NCI-H1048 (cell line): Measurements from ENCODE around the gene SF3A2.

Source experiments
- DNase-seq: peaks from one replicate; lab custom pipeline; 2025; lab: John Stamatoyannopoulos, UW

The SF3A2 gene

GRCh38 chr19:2207991-2208860, 28.4 kb upstream of the SF3A2 start:
- DNase-seq = no peak

DNA sequence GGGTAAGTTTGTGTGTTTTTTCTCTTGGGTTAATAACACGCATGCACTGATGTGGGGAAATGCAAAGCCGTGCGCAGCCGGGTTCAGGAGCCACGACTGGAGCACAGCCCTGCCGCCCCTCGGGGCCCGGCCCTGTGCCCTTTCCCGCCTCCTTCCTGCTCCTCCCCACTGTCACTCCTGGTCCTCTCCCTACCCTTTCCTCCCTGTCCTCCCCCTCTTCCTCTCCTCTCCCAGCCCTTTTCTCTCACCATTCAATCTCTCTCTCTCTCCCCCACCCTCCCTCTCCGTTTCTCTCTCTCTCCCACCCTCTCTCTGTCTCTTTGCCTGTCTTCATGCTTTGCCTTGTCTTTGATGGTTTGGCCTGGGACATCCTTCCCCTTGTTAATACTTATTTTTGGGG, 27.6 kb upstream of the SF3A2 start:
- no peak for DNase-seq

DNA sequence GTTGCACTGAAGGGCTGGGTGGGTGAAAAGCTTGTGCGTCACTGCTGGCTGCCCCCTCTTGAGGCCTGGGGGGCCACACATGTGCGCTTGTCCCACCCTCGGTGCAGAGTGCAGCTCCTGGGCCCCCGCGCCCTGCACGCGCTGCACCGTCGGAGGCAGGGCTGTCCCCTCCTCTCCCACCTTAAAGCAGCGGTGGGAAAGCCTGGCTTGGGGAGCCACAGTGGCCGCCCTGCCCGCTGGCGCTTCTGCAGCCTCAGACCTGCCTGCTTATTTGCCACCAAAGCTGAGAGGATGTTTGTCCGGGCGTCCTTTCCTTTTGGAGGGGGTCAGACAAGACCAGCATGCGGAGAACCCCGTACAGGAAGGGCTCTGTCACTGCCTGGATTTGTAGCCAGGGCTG, 27.2 kb upstream of the SF3A2 start:
- no peak for DNase-seq

DNA sequence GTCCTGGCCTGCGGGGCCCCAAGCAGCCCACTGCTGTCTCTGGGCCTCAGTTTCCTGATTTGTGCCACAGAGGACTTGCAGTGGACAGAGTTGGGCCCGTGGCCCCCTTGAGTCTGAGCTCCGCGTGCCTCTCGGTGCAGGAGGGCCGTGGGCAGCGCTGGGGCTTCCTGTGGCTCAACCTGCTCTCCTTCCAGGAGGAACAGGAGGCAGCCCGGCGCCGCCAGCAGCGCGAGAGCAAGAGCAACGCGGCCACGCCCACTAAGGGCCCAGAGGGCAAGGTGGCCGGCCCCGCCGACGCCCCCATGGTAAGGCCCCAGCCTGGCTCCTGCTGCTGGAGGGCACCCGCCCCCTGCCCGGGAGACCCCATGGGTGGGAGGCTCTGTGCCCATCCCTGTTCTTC, 26.4 kb upstream of the SF3A2 start:
- no peak for DNase-seq

DNA sequence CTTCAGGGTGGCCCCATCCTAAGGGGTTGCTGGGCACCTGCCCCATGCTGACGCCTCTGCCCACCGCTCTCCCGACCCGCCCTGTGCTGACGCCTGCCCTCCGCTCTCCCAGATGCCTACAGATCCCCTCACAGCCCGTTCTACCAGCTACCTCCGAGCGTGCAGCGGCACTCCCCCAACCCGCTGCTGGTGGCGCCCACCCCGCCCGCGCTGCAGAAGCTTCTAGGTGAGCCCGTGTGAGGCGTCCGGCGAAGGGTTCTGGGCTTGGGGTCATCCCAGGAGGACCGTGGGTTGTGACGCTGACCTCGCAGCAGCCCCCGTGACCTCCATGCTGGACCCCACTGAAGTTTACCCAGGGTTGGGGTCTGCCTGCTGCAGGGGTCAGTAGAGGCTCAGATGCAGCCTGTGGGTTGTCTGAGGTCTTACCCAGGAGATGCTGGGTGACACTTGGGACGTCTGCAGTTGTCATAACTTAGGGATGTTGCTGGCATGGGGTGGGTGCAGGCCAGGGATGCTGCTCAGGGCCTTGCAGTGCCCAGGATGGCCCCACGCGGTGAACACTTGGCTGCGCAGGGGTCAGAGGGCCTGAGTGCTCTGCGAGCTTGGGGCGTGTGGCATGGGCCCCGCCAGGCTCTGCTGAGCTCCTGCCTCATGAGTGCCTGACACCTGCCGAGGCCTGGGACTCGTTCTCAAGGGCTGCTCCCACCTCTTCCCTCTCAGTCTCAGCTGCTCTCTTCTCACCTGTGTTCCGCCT, 25.5 kb upstream of the SF3A2 start:
- DNase-seq = no peak

DNA sequence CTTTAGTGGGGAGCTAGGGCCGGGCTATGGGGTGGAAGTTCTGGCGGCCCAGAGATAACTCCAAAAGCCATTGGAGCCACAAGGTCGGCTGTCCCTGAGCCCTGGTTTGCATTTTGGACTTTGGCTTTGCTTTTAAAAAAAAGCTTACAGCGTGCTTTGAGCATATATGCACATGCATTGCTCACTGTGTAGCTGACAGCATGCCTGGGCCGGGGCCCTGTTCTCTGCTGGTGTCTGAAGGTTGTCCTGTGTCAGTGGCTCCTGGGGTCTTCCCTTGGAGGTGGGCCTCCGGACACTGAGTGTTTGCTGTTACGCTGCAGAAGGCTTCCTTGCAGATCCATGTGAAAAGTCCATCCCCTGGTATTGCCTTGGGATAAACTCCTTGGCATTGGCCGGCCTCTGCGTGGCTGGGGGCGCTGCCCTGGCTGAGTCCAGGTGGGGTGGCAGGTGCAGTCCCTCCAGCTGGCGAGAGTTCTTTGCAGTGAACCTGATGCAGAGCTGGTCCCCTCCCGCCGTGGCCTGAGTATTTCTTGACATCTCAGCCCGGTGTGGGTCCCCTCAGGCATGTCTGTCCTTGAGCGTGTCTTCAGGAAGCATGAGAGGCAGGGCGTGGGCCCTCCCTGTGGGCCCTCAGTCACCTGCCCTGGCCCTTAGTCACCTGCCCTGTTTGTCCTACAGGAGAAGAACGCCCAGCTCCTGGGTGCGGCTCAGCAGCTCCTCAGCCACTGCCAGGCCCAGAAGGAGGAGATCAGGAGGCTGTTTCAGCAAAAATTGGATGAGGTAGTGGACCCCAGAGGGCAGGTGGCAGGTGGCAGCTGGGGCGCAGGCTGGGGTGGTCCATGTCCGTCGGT, 23.5 kb upstream of the SF3A2 start:
- DNase-seq = no peak

GRCh38 chr19:2213799-2214198, 22.8 kb upstream of the SF3A2 start:
- DNase-seq = no peak

DNA sequence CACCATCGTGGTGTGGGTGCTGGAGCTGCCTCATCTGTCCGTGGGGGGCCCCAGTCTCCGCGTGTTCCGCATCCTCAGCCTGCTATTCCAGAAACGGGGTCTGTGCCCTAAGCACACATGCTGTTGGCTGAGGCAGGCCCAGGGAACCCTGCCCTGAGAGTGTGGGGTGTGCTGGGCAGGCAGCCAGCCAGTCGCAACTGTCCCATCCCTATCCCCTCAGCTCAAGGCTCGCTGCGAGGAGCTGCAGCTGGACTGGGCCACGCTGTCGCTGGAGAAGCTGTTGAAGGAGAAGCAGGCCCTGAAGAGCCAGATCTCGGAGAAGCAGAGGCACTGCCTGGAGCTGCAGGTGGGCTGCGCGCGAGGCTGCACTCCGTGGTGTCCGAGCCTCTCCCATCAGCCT, 22.4 kb upstream of the SF3A2 start:
- no peak for DNase-seq

DNA sequence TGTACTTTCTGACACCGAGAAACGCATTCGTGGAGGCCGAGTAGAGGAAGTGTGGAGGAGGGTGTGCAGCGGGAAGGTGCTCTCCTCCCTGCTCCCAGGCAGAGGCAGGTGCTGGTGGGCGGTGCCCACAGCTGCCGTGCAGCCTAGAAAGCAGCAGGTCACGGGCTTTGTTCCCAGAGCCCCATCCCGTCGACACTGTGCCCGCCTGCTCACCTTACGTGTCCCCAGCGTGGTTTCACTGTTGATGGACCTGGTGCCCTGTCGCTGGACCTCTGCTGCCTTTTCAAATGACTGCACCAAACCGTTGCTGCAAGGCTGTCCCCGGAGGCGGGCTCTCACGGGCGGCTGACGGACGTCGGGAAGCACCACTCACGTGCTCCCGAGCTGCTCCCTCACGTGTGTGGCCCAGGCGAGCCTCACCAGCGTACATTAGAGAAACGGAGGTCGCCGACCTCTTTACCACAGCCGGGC, 21.3 kb upstream of the SF3A2 start:
- no peak for DNase-seq

DNA sequence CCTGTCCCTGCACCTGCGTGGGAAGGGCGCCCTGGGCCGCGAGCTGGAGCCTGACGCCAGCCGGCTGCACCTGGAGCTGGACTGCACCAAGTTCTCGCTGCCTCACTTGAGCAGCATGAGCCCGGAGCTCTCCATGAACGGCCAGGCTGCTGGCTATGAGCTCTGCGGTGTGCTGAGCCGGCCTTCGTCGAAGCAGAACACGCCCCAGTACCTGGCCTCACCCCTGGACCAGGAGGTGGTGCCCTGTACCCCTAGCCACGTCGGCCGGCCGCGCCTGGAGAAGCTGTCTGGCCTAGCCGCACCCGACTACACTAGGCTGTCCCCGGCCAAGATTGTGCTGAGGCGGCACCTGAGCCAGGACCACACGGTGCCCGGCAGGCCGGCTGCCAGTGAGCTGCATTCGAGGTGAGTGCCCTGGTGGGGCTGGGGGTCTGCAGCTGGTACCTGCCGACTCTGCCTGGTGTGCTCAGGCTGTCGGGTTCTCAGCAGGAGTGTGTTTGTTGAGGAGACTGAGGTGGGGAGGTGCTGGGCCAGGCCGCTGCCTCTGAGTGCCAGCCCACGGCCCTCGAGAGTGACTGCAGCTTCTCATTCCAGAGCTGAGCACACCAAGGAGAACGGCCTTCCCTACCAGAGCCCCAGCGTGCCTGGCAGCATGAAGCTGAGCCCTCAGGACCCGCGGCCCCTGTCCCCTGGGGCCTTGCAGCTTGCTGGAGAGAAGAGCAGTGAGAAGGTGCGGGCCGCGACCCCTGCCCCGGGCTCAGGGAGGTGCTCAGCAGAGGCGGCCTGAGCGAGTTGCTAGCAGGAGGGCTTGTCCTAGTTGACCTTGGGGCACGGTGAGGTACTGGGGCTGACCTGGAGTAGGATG, 20.0 kb upstream of the SF3A2 start:
- no peak for DNase-seq

GRCh38 chr19:2217591-2217990, 19.0 kb upstream of the SF3A2 start:
- DNase-seq = no peak

DNA sequence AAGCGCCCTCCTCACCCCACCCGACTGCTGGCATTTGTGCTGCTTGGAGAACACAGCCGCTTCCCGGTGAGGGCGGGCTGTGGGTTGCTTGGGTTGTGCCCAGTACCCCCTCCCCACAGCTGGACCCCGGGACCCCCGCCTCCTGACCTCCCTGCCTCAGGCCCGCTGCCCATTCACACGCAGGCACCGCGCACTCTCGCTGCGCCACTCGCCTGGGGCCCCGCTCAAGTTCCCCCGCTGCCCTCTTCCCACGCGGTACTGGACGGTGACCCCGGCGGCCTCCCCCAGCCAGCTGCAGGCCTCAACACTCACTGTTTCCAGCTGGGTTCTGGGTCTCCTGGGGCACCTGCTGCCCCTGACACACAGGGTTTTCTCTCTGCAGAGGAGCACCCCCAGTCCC, 16.9 kb upstream of the SF3A2 start:
- DNase-seq = no peak

DNA sequence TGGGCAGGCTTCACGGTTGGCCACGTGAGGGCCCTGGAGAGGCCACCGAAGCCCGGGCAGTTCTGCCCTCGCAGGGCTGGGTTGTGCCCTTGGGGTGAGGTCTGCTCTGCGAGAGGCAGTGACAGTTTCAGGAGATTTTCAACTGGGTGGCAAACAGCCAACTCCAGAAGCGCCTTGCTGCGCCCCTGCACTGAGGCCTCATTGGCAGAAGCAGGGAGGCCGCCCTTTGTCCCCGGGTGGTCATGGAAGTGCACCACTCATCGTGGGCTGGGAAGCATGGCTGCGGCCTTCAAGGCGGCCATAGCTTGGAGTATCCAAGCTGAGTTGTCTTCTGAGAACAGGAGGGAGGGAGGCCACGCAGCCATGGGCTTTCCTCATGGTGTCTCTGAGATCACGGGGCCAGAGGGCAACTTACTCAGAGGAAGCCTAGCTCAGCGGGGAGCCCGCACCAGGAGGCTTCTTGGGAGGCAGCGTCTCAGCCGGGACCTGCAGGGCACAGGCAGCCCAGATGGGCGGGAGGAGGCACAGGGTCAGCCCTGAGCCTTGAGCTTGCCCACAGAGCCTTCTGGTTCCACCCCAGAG, 15.3 kb upstream of the SF3A2 start:
- no peak for DNase-seq

DNA sequence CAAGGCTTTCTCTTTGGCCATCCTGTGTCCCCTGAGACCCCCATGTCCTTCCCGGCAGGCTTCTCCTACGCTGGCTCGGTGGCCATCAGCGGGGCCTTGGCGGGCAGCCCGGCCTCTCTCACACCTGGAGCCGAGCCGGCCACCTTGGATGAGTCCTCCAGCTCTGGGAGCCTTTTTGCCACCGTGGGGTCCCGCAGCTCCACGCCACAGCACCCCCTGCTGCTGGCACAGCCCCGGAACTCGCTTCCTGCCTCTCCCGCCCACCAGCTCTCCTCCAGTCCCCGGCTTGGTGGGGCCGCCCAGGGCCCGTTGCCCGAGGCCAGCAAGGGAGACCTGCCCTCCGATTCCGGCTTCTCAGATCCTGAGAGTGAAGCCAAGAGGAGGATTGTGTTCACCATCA, 14.7 kb upstream of the SF3A2 start:
- no peak for DNase-seq

DNA sequence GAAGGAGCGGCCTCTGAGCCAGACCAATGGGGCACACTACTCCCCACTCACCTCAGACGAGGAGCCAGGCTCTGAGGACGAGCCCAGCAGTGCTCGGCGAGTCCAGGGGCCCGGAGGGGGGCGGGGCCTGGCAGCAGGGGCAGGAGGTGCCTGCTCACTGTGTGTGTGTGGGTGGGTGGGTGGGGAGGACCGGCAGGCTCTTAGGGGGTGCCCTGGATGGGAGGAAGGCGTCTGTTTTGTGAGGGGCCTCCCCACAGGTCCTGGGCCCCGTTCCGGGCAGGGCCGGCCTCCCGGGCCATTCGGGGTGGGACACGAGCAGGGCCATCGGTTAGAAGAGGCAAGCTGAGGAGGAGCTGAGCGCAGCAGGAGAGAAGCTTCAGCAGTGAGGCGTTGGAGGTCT, 13.2 kb upstream of the SF3A2 start:
- no peak for DNase-seq

DNA sequence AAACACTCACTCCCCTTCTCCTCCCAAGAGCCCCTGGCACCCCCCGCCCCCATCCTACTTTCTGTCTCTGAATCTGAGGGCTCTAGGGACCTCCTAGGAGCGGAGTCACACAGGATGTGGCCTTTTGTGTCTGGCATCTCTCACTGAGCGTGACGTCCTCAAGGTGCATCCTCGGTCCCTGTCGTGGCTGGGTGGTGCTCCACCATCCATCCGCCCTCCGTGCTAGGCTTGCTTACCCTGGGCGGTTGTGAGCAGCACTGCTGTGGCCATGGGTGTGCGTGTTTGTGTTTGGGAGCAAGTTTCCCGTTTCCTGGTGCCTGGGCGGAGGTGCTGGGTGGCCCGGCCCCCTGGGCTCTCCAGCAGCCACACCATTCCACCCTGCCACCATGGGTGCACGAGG, 12.7 kb upstream of the SF3A2 start:
- DNase-seq = no peak

DNA sequence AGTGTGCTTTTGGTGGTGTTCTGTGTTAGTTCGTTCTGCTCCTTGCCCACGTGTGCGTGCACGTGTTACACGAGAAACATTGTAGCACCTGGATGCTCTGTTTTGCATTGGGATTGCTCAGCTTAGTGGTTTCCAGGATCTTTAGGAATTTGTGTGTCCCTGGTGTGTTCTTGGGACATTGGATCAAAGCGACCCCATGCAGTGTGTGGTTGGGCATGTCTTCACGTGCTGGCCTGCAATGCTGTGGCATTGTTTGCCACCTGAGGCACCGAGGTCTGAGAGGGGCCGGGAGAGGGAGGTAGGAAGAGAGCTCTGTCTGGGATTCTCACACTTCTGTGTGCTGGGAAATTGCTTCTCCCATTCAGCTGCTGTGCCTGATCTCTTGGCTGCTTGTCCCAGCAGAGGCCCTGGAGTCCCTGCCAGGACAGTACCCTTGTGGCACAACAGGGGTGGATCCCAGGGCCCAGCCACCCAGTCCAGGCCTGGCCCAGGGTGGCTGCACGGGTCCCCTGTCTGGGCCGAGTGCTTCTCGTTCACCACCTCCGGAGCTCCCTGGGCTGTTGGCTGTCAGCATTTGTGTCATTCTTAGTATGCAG, 11.8 kb upstream of the SF3A2 start:
- no peak for DNase-seq

DNA sequence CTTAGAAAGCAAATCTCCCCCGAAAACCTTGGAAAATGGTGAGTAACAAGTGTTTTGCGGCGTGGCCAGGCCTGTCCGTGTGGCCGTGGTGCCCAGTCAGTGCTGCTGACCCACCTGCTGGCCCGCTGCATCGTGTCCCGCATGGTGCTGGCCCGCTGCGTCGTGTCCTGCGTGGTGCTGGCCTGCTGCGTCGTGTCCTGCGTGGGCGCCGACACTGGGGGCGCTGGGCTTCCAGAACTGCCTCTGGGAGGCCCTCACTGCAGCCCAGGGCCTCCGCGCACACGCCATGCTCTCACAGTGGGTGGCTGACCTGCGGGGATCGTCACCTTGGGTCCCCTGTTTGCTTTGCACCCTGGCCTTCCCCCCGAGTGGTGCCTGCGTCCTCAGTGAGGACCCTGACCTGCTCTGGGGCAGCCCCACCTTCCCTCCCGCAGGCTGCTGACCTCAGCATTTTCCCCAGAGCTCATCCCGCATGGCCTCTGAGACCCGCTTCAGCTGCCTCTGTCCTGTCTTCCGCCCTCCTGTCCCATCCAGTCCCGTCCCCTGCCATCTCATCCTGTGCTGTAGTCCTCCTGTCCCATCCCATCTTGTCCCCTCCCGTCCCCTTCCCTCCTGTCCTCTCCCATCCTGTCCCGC, 11.1 kb upstream of the SF3A2 start:
- DNase-seq = no peak

DNA sequence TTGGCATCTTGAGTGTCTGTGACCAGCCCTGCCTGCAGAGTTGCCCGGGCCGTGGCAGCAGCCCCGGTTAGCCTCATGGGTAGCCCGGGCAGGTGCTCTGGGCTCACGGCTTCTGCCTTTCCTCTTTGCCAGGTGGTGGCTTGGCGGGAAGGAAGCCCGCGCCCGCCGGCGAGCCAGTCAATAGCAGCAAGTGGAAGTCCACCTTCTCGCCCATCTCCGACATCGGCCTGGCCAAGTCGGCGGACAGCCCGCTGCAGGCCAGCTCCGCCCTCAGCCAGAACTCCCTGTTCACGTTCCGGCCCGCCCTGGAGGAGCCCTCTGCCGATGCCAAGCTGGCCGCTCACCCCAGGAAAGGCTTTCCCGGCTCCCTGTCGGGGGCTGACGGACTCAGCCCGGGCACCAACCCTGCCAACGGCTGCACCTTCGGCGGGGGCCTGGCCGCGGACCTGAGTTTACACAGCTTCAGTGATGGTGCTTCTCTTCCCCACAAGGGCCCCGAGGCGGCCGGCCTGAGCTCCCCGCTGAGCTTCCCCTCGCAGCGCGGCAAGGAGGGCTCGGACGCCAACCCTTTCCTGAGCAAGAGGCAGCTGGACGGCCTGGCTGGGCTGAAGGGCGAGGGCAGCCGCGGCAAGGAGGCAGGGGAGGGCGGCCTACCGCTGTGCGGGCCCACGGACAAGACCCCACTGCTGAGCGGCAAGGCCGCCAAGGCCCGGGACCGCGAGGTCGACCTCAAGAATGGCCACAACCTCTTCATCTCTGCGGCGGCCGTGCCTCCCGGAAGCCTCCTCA, 10.4 kb upstream of the SF3A2 start:
- no peak for DNase-seq
